ENCODE measurements around the gene ZNF217. TPM values are rescaled to one million over a fixed set of nuclear protein-coding genes. Genes with fewer than 3 reads are reported as not detected.
"Not testable (repeated sequence)": the region's sequence is repeated elsewhere in the genome, so short reads cannot be mapped to it uniquely, and the experiment has no call there.

Gene ZNF217
- total RNA-seq, 2 experiments from 2014 or later, result 83.5 to 87.4 TPM

DNA sequence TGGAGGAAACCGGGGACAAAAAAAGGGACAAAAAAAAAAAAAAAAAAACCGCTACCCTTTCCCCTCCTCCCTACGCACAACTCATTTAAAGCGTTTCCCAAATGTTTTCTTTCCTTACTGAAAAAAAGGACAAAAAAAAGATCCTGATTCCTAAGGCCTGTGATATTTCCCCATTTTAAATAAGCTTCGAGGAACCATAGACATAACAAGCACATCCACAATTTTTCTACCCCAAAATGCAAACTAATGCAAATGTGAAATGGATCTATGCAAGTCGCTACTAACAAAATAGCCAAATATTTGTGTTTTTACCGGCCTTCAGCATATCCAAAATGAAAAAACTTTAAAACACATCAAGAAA, 1.4 kb upstream of the ZNF217 start:
- H3K27me3 ChIP-seq (ENCODE audit: control insufficient read depth in 1 of 2, insufficient read depth in 2 of 2, low read length in 2 of 2), result no peaks in the 10 kb centered on the region
- H3K36me3 Mint-ChIP-seq (ENCODE audit: low read depth), result peaks cover 17% of the 10 kb centered on the region
- no peaks in the 10 kb centered on the region for H3K9me3 Mint-ChIP-seq
- CTCF ChIA-PET, result interaction anchor here (0.9 to 1.0 kb wide), 3 partner anchors 14 to 142 kb away, joined by 3 to 4 read pairs (median 3); no protein-coding TSS in a partner anchor
- peaks cover 2% of the 10 kb centered on the region for H3K36me3 ChIP-seq (ENCODE audit: insufficient read depth, low read length)
- H3K27ac Mint-ChIP-seq, result peak overlapping the region; percentile 95
- no peak for ATAC-seq (ENCODE audit: poor library complexity)
- H3K4me1 ChIP-seq (ENCODE audit: insufficient read depth, low read length), result peaks cover 29% of the 10 kb centered on the region
- H3K9me3 ChIP-seq (ENCODE audit: control insufficient read depth in 1 of 2, insufficient read depth in 1 of 2, low read length in 2 of 2), result no peaks in the 10 kb centered on the region
- POLR2A ChIA-PET, result interaction anchor here (0.6 to 7.6 kb wide), 24 partner anchors 8 to 321 kb away, joined by 3 to 111 read pairs (median 7); no protein-coding TSS in a partner anchor
- H3K4me3 ChIP-seq (ENCODE audit: low read length), result peak overlapping the region; percentile 64
- H3K4me1 Mint-ChIP-seq (ENCODE audit: low read depth), result peaks cover 73% of the 10 kb centered on the region
- intact Hi-C loops (cut with DNase I, micrococcal nuclease), result loop anchor here (2.0 to 5.0 kb wide), 3 partner anchors 48 to 277 kb away; no protein-coding TSS in a partner anchor
- no peak for DNase-seq
- no peaks in the 10 kb centered on the region for H3K27me3 Mint-ChIP-seq
- TF ChIP-seq, protein P1, sequence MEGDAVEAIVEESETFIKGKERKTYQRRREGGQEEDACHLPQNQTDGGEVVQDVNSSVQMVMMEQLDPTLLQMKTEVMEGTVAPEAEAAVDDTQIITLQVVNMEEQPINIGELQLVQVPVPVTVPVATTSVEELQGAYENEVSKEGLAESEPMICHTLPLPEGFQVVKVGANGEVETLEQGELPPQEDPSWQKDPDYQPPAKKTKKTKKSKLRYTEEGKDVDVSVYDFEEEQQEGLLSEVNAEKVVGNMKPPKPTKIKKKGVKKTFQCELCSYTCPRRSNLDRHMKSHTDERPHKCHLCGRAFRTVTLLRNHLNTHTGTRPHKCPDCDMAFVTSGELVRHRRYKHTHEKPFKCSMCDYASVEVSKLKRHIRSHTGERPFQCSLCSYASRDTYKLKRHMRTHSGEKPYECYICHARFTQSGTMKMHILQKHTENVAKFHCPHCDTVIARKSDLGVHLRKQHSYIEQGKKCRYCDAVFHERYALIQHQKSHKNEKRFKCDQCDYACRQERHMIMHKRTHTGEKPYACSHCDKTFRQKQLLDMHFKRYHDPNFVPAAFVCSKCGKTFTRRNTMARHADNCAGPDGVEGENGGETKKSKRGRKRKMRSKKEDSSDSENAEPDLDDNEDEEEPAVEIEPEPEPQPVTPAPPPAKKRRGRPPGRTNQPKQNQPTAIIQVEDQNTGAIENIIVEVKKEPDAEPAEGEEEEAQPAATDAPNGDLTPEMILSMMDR (IDR thresholded peaks at IDR 0.05), result no peak
- peak overlapping the region; percentile 93 for H3K4me3 Mint-ChIP-seq
- H3K27ac ChIP-seq (ENCODE audit: low read depth in 1 of 2, low read length in 2 of 2), result peak overlapping the region; percentile 63 to 74

DNA sequence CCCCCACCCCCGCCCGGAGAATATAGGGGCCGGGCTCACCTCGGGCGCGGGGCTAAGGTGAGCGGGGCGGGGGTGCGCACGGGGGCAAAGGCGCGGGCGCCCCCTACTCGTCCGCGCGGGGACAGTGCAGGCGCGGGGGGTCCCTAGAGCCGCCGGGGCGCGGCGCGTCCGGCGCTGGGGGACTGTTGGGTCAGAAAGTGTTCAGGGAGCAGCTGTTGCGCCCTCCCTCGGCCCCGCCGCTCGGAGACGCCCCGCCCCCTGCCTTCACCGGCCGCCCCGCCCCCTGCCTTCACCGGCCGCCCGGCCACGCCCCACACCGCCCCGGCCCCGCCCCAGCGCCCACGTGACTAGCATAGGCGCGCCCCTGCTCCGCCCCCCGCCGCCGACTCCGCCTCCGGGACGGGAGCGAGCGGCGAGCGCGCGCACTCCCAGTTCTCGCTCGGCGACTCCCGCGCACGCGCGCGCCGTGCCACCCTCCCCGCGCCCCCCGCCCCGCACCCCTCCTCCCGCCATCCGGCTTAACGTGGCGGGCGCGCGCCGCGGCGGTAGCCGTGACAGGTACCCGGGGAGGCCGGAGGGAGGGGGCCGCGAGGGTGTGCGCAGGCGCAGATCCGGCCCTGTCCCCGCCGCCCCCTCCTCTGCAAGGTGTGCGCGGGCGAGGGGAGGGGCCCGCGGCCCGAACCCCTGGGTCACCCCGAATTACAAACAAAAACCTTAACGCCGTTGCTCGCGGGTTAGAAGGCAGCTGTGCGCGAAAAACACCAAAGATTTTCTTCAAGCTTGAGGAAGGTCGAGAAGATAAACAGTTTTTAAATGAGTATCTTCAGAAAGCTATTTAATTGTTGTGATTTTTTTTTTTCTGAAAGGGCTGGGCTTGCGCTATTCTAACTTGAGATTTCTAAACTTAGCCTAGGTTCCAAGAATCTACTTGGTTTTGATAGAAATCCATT, 704 bp upstream of the ZNF217 start:
- peak overlapping the region; percentile 75 for H3K4me3 ChIP-seq (ENCODE audit: low read length)
- H3K36me3 ChIP-seq (ENCODE audit: insufficient read depth, low read length), result no peaks in the 10 kb centered on the region
- H3K27me3 ChIP-seq (ENCODE audit: control insufficient read depth in 1 of 2, insufficient read depth in 2 of 2, low read length in 2 of 2), result no peaks in the 10 kb centered on the region
- peak; percentile 95 to 100 (median 98) for DNase-seq
- ChIA-PET POLR2A (interaction anchor here (0.6 to 7.6 kb wide), 27 partner anchors 9 to 345 kb away, joined by 3 to 111 read pairs (median 6); no protein-coding TSS in a partner anchor), CTCF (interaction anchor here (0.7 to 1.3 kb wide), 4 partner anchors 15 to 142 kb away, joined by 3 read pairs; no protein-coding TSS in a partner anchor)
- peaks cover 24% of the 10 kb centered on the region for H3K4me1 ChIP-seq (ENCODE audit: insufficient read depth, low read length)
- Mint-ChIP-seq H3K4me3 (peak overlapping the region; percentile 93), H3K27me3 (no peaks in the 10 kb centered on the region), H3K4me1 (ENCODE audit: low read depth) (peaks cover 73% of the 10 kb centered on the region), H3K9me3 (no peaks in the 10 kb centered on the region), H3K36me3 (ENCODE audit: low read depth) (peaks cover 21% of the 10 kb centered on the region), H3K27ac (peak overlapping the region; percentile 100)
- intact Hi-C loops (cut with DNase I, micrococcal nuclease), result loop anchor here (1.0 to 5.0 kb wide), 4 partner anchors 15 to 278 kb away; no protein-coding TSS in a partner anchor
- peak overlapping the region; percentile 63 to 74 for H3K27ac ChIP-seq (ENCODE audit: low read depth in 1 of 2, low read length in 2 of 2)
- peak; percentile 63 for ATAC-seq (ENCODE audit: poor library complexity)
- TF ChIP-seq, protein P1 (IDR thresholded peaks at IDR 0.05), result no peak
- H3K9me3 ChIP-seq (ENCODE audit: control insufficient read depth in 1 of 2, insufficient read depth in 1 of 2, low read length in 2 of 2), result no peaks in the 10 kb centered on the region

DNA sequence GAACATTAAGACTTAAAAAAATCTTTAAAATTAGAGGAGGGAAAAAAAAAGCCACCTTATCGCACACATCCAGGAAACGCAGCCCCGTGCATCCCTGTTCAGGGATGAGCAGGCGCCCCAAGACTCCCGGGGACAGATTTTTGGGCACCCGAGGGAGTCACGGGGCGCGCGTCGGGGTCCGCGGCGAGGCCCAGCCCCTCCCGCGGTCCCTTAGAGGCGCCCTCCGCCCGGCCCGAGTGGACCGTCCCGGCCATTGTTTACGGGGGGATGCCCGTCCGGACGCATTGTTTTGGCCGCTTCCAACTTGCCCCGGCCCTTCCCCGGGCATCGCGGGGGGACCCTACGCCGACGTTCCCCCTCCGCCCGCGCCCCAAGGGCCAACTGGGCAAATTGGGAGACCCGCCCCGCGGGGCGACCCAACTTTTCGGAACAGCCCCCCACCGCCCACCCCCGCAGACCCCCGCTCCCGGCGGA, 610 bp downstream of the ZNF217 start:
- H3K27ac Mint-ChIP-seq, result peak overlapping the region; percentile 100
- Histone ChIP-seq H3K27ac (ENCODE audit: low read depth in 1 of 2, low read length in 2 of 2) (peak overlapping the region; percentile 85 to 94), H3K27me3 (ENCODE audit: control insufficient read depth in 1 of 2, insufficient read depth in 2 of 2, low read length in 2 of 2) (no peaks in the 10 kb centered on the region), H3K4me1 (ENCODE audit: insufficient read depth, low read length) (peaks cover 11% of the 10 kb centered on the region), H3K9me3 (ENCODE audit: control insufficient read depth in 1 of 2, insufficient read depth in 1 of 2, low read length in 2 of 2) (no peaks in the 10 kb centered on the region), H3K4me3 (ENCODE audit: low read length) (peak overlapping the region; percentile 75), H3K36me3 (ENCODE audit: insufficient read depth, low read length) (no peaks in the 10 kb centered on the region)
- peak overlapping the region; percentile 99 for H3K4me3 Mint-ChIP-seq
- no peak for ATAC-seq (ENCODE audit: poor library complexity)
- intact Hi-C loops (cut with DNase I, micrococcal nuclease), result loop anchor here (1.0 kb wide), 1 partner anchor 11 kb away; no protein-coding TSS in a partner anchor
- H3K4me1 Mint-ChIP-seq (ENCODE audit: low read depth), result peaks cover 71% of the 10 kb centered on the region
- H3K9me3 Mint-ChIP-seq, result no peaks in the 10 kb centered on the region
- TF ChIP-seq, protein P1 (IDR thresholded peaks at IDR 0.05), result no peak
- H3K36me3 Mint-ChIP-seq (ENCODE audit: low read depth), result peaks cover 22% of the 10 kb centered on the region
- no peaks in the 10 kb centered on the region for H3K27me3 Mint-ChIP-seq
- POLR2A ChIA-PET, result interaction anchor here (0.6 to 7.6 kb wide), 7 partner anchors 11 to 323 kb away, joined by 3 to 111 read pairs (median 12); no protein-coding TSS in a partner anchor
- DNase-seq, result peak in 5 of 14 experiments; percentile 12 to 56 (median 33)
- CTCF ChIA-PET, result interaction anchor here (0.7 to 1.5 kb wide), 2 partner anchors 203 to 323 kb away, joined by 3 to 4 read pairs; no protein-coding TSS in a partner anchor

DNA sequence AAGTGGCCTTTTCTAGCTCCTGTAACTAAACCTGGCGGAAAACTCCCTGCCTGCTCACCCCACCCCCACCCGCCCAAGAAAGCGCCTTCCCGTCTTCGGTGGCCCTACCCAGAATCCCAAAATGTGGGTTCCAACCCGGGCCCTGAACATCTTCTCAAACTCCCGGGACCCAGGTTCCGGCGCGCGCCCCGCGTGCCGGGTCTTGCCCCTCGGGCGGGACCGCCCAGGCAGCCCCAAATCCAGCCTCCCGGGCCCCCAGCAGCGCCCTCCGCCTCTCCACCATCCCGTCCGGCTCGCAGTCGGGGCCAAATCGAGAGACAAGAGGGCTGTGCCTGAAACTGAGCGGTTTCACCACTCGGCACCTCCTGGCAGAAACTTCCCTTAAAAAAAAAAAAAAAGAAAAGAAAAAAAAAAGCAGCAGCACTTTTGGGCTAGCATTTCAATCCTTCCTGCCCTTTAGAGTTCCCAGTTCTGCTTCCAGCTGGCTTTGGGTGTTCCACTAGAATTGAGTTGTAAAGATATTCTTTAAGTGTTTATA, 1.1 kb downstream of the ZNF217 start:
- H3K27ac Mint-ChIP-seq, result peak overlapping the region; percentile 100
- Histone ChIP-seq H3K4me3 (ENCODE audit: low read length) (peak overlapping the region; percentile 75), H3K27ac (ENCODE audit: low read depth in 1 of 2, low read length in 2 of 2) (peak overlapping the region; percentile 85 to 94)
- H3K4me1 ChIP-seq (ENCODE audit: insufficient read depth, low read length); H3K9me3 Mint-ChIP-seq; H3K27me3 ChIP-seq (ENCODE audit: control insufficient read depth in 1 of 2, insufficient read depth in 2 of 2, low read length in 2 of 2); H3K36me3 ChIP-seq (ENCODE audit: insufficient read depth, low read length); H3K9me3 ChIP-seq (ENCODE audit: control insufficient read depth in 1 of 2, insufficient read depth in 1 of 2, low read length in 2 of 2); H3K27me3 Mint-ChIP-seq; ATAC-seq (ENCODE audit: poor library complexity): not testable (repeated sequence)
- H3K36me3 Mint-ChIP-seq (ENCODE audit: low read depth), result peaks cover 22% of the 10 kb centered on the region
- peaks cover 66% of the 10 kb centered on the region for H3K4me1 Mint-ChIP-seq (ENCODE audit: low read depth)
- peak in 12 of 14 experiments; percentile 37 to 80 (median 53) for DNase-seq
- POLR2A ChIA-PET, result interaction anchor here (0.6 to 7.6 kb wide), 8 partner anchors 10 to 308 kb away, joined by 3 to 111 read pairs (median 6); no protein-coding TSS in a partner anchor
- H3K4me3 Mint-ChIP-seq, result peak overlapping the region; percentile 99
- CTCF ChIA-PET, result interaction anchor here (0.7 to 1.5 kb wide), 3 partner anchors 13 to 324 kb away, joined by 3 to 4 read pairs (median 3); no protein-coding TSS in a partner anchor
- intact Hi-C loops (cut with DNase I, micrococcal nuclease), result loop anchor here in 1 of 2 experiments (1.0 kb wide), 1 partner anchor 10 kb away; no protein-coding TSS in a partner anchor
